ENCODE data around the gene KCP. TPM values are rescaled to one million over a fixed set of nuclear protein-coding genes. Genes with fewer than 3 reads are reported as not detected.

The KCP gene
- polyA plus RNA-seq, 3 donors: 0.11 to 0.16 TPM; not detected in 1

- no peaks in the 10 kb centered on the region for H4K20me1 ChIP-seq (ENCODE audit: insufficient read depth, low read length)
- no peaks in the 10 kb centered on the region for H3K79me2 ChIP-seq (ENCODE audit: insufficient read depth, low read length)
- intact Hi-C loops (cut with micrococcal nuclease): loop anchor here in 1 of 2 donors (10.0 kb wide), 1 partner anchor 192 kb away; no protein-coding TSS in a partner anchor
- H3K27me3 Mint-ChIP-seq (ENCODE audit: low read depth in 3 of 3): peaks cover under 1 to 5% (median 4%) of the 10 kb centered on the region in 3 donors
- peaks cover 10% of the 10 kb centered on the region for H3K4me1 Mint-ChIP-seq
- no peak for DNase-seq
- H3K9me3 ChIP-seq (replicated peaks in 1 of 2; ENCODE audit: control insufficient read depth in 1 of 2, insufficient read depth in 1 of 2, low read length in 2 of 2): no peaks in the 10 kb centered on the region
- peaks cover 0 to 13% (median 4%) of the 10 kb centered on the region in 7 donors for H3K9me3 Mint-ChIP-seq
- H3K36me3 ChIP-seq (replicated peaks in 1 of 2; ENCODE audit: control insufficient read depth in 1 of 2, insufficient read depth in 2 of 2, low read length in 2 of 2): no peaks in the 10 kb centered on the region
- H3K27ac ChIP-seq (ENCODE audit: low read depth in 1 of 2, low read length in 2 of 2): no peak overlapping the region
- H2AFZ ChIP-seq (ENCODE audit: insufficient read depth, low read depth, low read length, poor library complexity, severe bottlenecking): no peak overlapping the region
- H3K27me3 ChIP-seq (ENCODE audit: control insufficient read depth in 2 of 2, insufficient read depth in 2 of 2, low read length in 2 of 2): no peaks in the 10 kb centered on the region
- H3K9ac ChIP-seq (ENCODE audit: insufficient read depth, low read length, poor library complexity, severe bottlenecking): no peak overlapping the region
- no peak overlapping the region for H3K4me3 ChIP-seq (replicated peaks in 1 of 3; ENCODE audit: low read depth in 2 of 3, low read length in 3 of 3)
- WGBS (ENCODE audit: insufficient coverage): 82% methylated on average over 10 of the region's 12 CpGs
- no peak overlapping the region for H3K4me2 ChIP-seq (replicated peaks; ENCODE audit: extremely low read depth, low read length, poor library complexity, severe bottlenecking)
- peaks cover 0 to 1% of the 10 kb centered on the region in 2 donors for H3K36me3 Mint-ChIP-seq
- H3K4me1 ChIP-seq (ENCODE audit: control insufficient read depth in 1 of 2, insufficient read depth in 2 of 2, low read length in 2 of 2): peaks cover 0 to 9% of the 10 kb centered on the region in 2 donors
- H3K27ac Mint-ChIP-seq: peak overlapping the region in 1 of 7 donors; percentile 73
- no peak overlapping the region for H3K4me3 Mint-ChIP-seq
- no peak for TF ChIP-seq CTCF (IDR thresholded peaks at IDR 0.05)
Observed at GRCh38 chr7:128902761-128903585, 7.5 kb downstream of the KCP start.

GRCh38 chr7:128900237-128900636 lies 10.3 kb downstream of the KCP start:
- Histone ChIP-seq H3K4me1 (ENCODE audit: control insufficient read depth in 1 of 2, insufficient read depth in 2 of 2, low read length in 2 of 2) (peaks cover 0 to 9% of the 10 kb centered on the region in 2 donors), H3K9ac (ENCODE audit: insufficient read depth, low read length, poor library complexity, severe bottlenecking) (no peak overlapping the region), H3K79me2 (ENCODE audit: insufficient read depth, low read length) (no peaks in the 10 kb centered on the region), H3K27me3 (ENCODE audit: control insufficient read depth in 2 of 2, insufficient read depth in 2 of 2, low read length in 2 of 2) (no peaks in the 10 kb centered on the region), H3K4me3 (replicated peaks in 1 of 3; ENCODE audit: low read depth in 2 of 3, low read length in 3 of 3) (no peak overlapping the region), H3K4me2 (replicated peaks; ENCODE audit: extremely low read depth, low read length, poor library complexity, severe bottlenecking) (no peak overlapping the region), H4K20me1 (ENCODE audit: insufficient read depth, low read length) (no peaks in the 10 kb centered on the region), H3K9me3 (replicated peaks in 1 of 2; ENCODE audit: control insufficient read depth in 1 of 2, insufficient read depth in 1 of 2, low read length in 2 of 2) (no peaks in the 10 kb centered on the region), H3K36me3 (replicated peaks in 1 of 2; ENCODE audit: control insufficient read depth in 1 of 2, insufficient read depth in 2 of 2, low read length in 2 of 2) (no peaks in the 10 kb centered on the region), H2AFZ (ENCODE audit: insufficient read depth, low read depth, low read length, poor library complexity, severe bottlenecking) (no peak overlapping the region), H3K27ac (ENCODE audit: low read depth in 1 of 2, low read length in 2 of 2) (no peak overlapping the region)
- DNase-seq: no peak
- no CpG with 5 or more reads among the region's 1 CpG for WGBS (ENCODE audit: insufficient coverage)
- Mint-ChIP-seq H3K27ac (no peak overlapping the region), H3K27me3 (ENCODE audit: low read depth in 3 of 3) (peaks cover 0 to 2% (median 0%) of the 10 kb centered on the region in 3 donors), H3K9me3 (peaks cover 0 to 12% (median 5%) of the 10 kb centered on the region in 7 donors), H3K4me1 (peaks cover 7% of the 10 kb centered on the region), H3K4me3 (no peak overlapping the region), H3K36me3 (peaks cover 0 to 1% of the 10 kb centered on the region in 2 donors)
- intact Hi-C loops (cut with micrococcal nuclease): loop anchor here in 1 of 2 donors (10.0 kb wide), 1 partner anchor 195 kb away; no protein-coding TSS in a partner anchor
- TF ChIP-seq CTCF (IDR thresholded peaks at IDR 0.05): no peak

Data from CD14-positive monocyte (primary cell).